IMR-90 (cell line): ENCODE measurements around the gene RPE. TPM values are rescaled to one million over a fixed set of nuclear protein-coding genes. Genes with fewer than 3 reads are reported as not detected.

Source experiments
- ATAC-seq: fragments of 200-7000 bp; cut with Tn5 transposase; 2 replicates; pipeline ENCODE4 v1.9.1; 2020; ENCODE audit warnings: low read depth, mild to moderate bottlenecking, moderate library complexity
- BruUV-seq: library from RNA; stranded (reverse); fragments of 400-500 nt; replicated peaks from 2 replicates; lab custom pipeline; 2021; lab: Mats Ljungman, UMichigan
- CTCF ChIA-PET: fragments of 300-600 bp; formaldehyde crosslinking; extraction: SDS; loops from one replicate; lab custom pipeline; 2021; ENCODE audit warnings: antibody characterized with exemption; lab: Yijun Ruan, JAX
- POLR2A ChIA-PET: fragments of 300-600 bp; sonication (Branson Sonifier 250); formaldehyde crosslinking; loops from one replicate; lab custom pipeline; 2022; ENCODE audit warnings: antibody characterized with exemption; ENCODE audit not compliant: unreplicated experiment; lab: Charles Lee
- DNase-seq: peaks from one replicate; pipeline ENCODE4 v3.0.0; 2013
- H2AFZ ChIP-seq: replicated peaks from 2 replicates; pipeline ENCODE3; 2013; ENCODE audit warnings: low read length, mild to moderate bottlenecking; ENCODE audit not compliant: poor library complexity
- H2AK5ac ChIP-seq: 2 replicates; pipeline ENCODE4 v1.6.1; 2013; ENCODE audit warnings: low read depth, low read length, inconsistent platforms
- H2AK9ac ChIP-seq: replicated peaks from 2 replicates; pipeline ENCODE3; 2013; ENCODE audit warnings: mild to moderate bottlenecking, low read depth, low read length, moderate library complexity; ENCODE audit not compliant: poor library complexity
- H2BK120ac ChIP-seq: 2 replicates; pipeline ENCODE4 v1.6.1; 2013; ENCODE audit warnings: low read depth, low read length, inconsistent platforms
- H2BK15ac ChIP-seq: 3 replicates; pipeline ENCODE4 v1.6.1; 2013; ENCODE audit warnings: low read depth, low read length, inconsistent platforms
- H2BK20ac ChIP-seq: 2 replicates; pipeline ENCODE4 v1.6.1; 2013; ENCODE audit warnings: low read depth, mild to moderate bottlenecking, inconsistent platforms, low read length, moderate library complexity
- H2BK5ac ChIP-seq: 2 replicates; pipeline ENCODE4 v1.6.1; 2013; ENCODE audit warnings: mild to moderate bottlenecking, low read depth, low read length, inconsistent platforms; ENCODE audit not compliant: poor library complexity, severe bottlenecking
- H3K14ac ChIP-seq: replicated peaks from 2 replicates; pipeline ENCODE4 v1.6.1; 2013; ENCODE audit warnings: low read depth, low read length, inconsistent platforms
- H3K18ac ChIP-seq: 2 replicates; pipeline ENCODE4 v1.6.1; 2013; ENCODE audit warnings: low read depth, low read length, control low read depth
- H3K23ac ChIP-seq: 2 replicates; pipeline ENCODE4 v1.6.1; 2013; ENCODE audit warnings: low read depth, low read length, inconsistent platforms
- H3K27ac ChIP-seq: 2 replicates; pipeline ENCODE4 v1.5.1; 2013; ENCODE audit warnings: mild to moderate bottlenecking, control low read depth, low read length; ENCODE audit not compliant: insufficient read depth
- H3K27me3 ChIP-seq: 2 replicates; pipeline ENCODE4 v1.6.1; 2013; ENCODE audit warnings: low read length; ENCODE audit not compliant: control insufficient read depth, insufficient read depth
- H3K36me3 ChIP-seq: 2 replicates; pipeline ENCODE4 v1.6.1; 2013; ENCODE audit warnings: low read length, mixed read lengths; ENCODE audit not compliant: control insufficient read depth, insufficient read depth
- H3K4ac ChIP-seq: 2 replicates; pipeline ENCODE4 v1.6.1; 2013; ENCODE audit warnings: low read depth, low read length, inconsistent platforms
- H3K4me1 ChIP-seq: 2 replicates; pipeline ENCODE4 v1.6.1; 2013; ENCODE audit warnings: low read length, mixed read lengths; ENCODE audit not compliant: control insufficient read depth, insufficient read depth
- H3K4me2 ChIP-seq: 2 replicates; pipeline ENCODE4 v1.6.1; 2013; ENCODE audit warnings: low read depth, mild to moderate bottlenecking, control low read depth, low read length, moderate library complexity
- H3K4me3 ChIP-seq: 2 replicates; pipeline ENCODE4 v1.5.1; 2013; ENCODE audit warnings: low read depth, mild to moderate bottlenecking, control low read depth, low read length, moderate library complexity; ENCODE audit not compliant: insufficient read depth
- H3K56ac ChIP-seq: 2 replicates; pipeline ENCODE4 v1.6.1; 2013; ENCODE audit warnings: low read length, inconsistent platforms; ENCODE audit not compliant: insufficient read depth; ENCODE audit errors: extremely low read depth
- H3K79me1 ChIP-seq, 2 experiments: 2 replicates each; pipeline ENCODE4 v1.6.1; 2013; ENCODE audit warnings: low read length in 2 of 2, inconsistent platforms in 1 of 2, low read depth in 1 of 2
- H3K9ac ChIP-seq: 2 replicates; pipeline ENCODE4 v1.6.1; 2013; ENCODE audit warnings: low read depth, low read length, control low read depth
- H3K9me1 ChIP-seq: 2 replicates; pipeline ENCODE4 v1.6.1; 2013; ENCODE audit warnings: low read length, inconsistent platforms; ENCODE audit not compliant: insufficient read depth
- H3K9me3 ChIP-seq: 2 replicates; pipeline ENCODE4 v1.6.1; 2013; ENCODE audit warnings: low read length; ENCODE audit not compliant: control insufficient read depth, insufficient read depth
- H4K20me1 ChIP-seq: 2 replicates; pipeline ENCODE4 v1.6.1; 2013; ENCODE audit warnings: low read length, inconsistent platforms; ENCODE audit not compliant: insufficient read depth
- H4K5ac ChIP-seq: 2 replicates; pipeline ENCODE4 v1.6.1; 2013; ENCODE audit warnings: mild to moderate bottlenecking, low read depth, low read length, control low read depth
- H4K8ac ChIP-seq, 2 experiments: 2 replicates each; pipeline ENCODE4 v1.6.1; 2013; ENCODE audit warnings: low read depth in 2 of 2, low read length in 2 of 2, control low read depth in 1 of 2, inconsistent platforms in 1 of 2
- H4K91ac ChIP-seq: 2 replicates; pipeline ENCODE4 v1.6.1; 2013; ENCODE audit warnings: low read depth, low read length, inconsistent platforms; ENCODE audit not compliant: insufficient read depth
- FOS ChIP-seq: fragments of 150-350 bp; IDR thresholded peaks from 2 replicates; pipeline ENCODE4 v1.6.1; 2016; ENCODE audit warnings: low read depth, low read length
- RFX5 ChIP-seq: IDR thresholded peaks from 2 replicates; pipeline ENCODE4 v1.8.0; 2012; ENCODE audit warnings: low read depth, mild to moderate bottlenecking, low read length, moderate library complexity
- SMC3 ChIP-seq: fragments of 150-350 bp; IDR thresholded peaks from 2 replicates; pipeline ENCODE4 v1.6.1; 2016; ENCODE audit warnings: low read depth, mild to moderate bottlenecking, antibody characterized with exemption, low read length, moderate library complexity
- WGBS, 2 experiments: methylation state at CpG; one replicate each; pipeline versions ENCODE4 v1.1.5 to v1.1.7; 2013; ENCODE audit warnings: missing lambda C conversion rate in 2 of 2; ENCODE audit not compliant: insufficient read length in 1 of 2; ENCODE audit errors: extremely low coverage in 2 of 2; 5-methylcytosine and 5-hydroxymethylcytosine counted together
- dilution Hi-C: fragments of 300-500 bp; cut with HindIII; formaldehyde crosslinking; loops from one replicate; pipeline ENCODE4 v1.14.3; 2018; ENCODE audit warnings: low sequenced_read_pairs; ENCODE audit not compliant: unreplicated experiment
- in situ Hi-C: fragments of 300-500 bp; cut with MboI; formaldehyde crosslinking; loops from 3 replicates; pipeline ENCODE4 v1.14.3; 2019; ENCODE audit warnings: low sequenced_read_pairs, inconsistent platforms, mixed read lengths
- intact Hi-C: fragments of 100-400 bp; cut with micrococcal nuclease; formaldehyde crosslinking; loops from 2 replicates; pipeline ENCODE4 v1.10.0; 2022
- polyA plus RNA-seq, 3 experiments: library from polyadenylated mRNA; depleted of rRNA; stranded (reverse); fragments of >200 nt; gene quantifications; 2 replicates each; pipeline ENCODE4 v1.2.3, GENCODE V29; 2012; ENCODE audit warnings: low replicate concordance in 1 of 3
- total RNA-seq: library from RNA; depleted of rRNA; stranded (reverse); fragments of >200 nt; gene quantifications from 2 replicates; pipeline ENCODE4 v1.2.3, GENCODE V29; 2012

RPE gene
- total and polyA plus RNA-seq, 2 of the 4 experiments (the other 2 are of a cell fraction): 66.7 to 339 TPM

DNA sequence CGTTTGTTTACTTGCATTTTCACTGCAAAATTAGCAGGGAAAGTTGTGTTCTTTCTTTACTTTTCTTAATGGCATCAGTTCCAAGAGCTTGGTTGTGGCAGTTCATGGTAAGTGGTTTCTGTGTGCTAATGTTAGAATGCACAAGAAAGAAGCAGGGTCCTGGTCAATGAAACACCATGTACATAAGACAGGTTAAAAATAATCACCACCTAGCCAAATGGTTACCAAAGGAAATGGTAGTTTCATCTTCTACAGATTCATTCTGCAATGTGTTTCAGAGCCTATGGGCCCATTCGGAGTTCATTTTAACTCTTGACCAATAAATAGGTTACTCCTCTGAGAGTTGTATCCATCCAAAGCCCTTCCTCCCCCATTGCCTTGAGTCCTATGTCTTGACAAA, 18.1 kb upstream of the RPE start:
- no TSS peak for BruUV-seq
- no peak overlapping the region for H4K8ac ChIP-seq
- ChIA-PET POLR2A (no interaction called here), CTCF (no interaction called here)
- H3K4me1 ChIP-seq: no peaks in the 10 kb centered on the region
- H3K9me3 ChIP-seq: no peaks in the 10 kb centered on the region
- no peak for DNase-seq
- H3K23ac ChIP-seq: no peak overlapping the region
- H3K4ac ChIP-seq: no peak overlapping the region
- H3K14ac ChIP-seq: no peak overlapping the region
- H3K9ac ChIP-seq: no peak overlapping the region
- no peak overlapping the region for H2BK20ac ChIP-seq
- H3K4me3 ChIP-seq: no peak overlapping the region
- dilution Hi-C loops (no loop called here), in situ Hi-C loops (no loop called here), intact Hi-C loops (no loop called here)
- no peak overlapping the region for H3K56ac ChIP-seq
- H3K18ac ChIP-seq: no peak overlapping the region
- no peak overlapping the region for H4K5ac ChIP-seq
- H3K36me3 ChIP-seq: no peaks in the 10 kb centered on the region
- H2AK9ac ChIP-seq: no peak overlapping the region
- no peak for ATAC-seq
- no peak overlapping the region for H3K4me2 ChIP-seq
- no peak overlapping the region for H2AK5ac ChIP-seq
- no peaks in the 10 kb centered on the region for H3K9me1 ChIP-seq
- no CpG with 5 or more reads among the region's 2 CpGs for WGBS, 2 experiments
- H4K91ac ChIP-seq: no peak overlapping the region
- no peak overlapping the region for H3K27ac ChIP-seq
- no peaks in the 10 kb centered on the region; the same call in none of the 2 replicates for H3K27me3 ChIP-seq
- H2BK15ac ChIP-seq: no peak overlapping the region
- no peaks in the 10 kb centered on the region for H3K79me1 ChIP-seq
- no peak overlapping the region for H2BK5ac ChIP-seq
- H4K20me1 ChIP-seq: no peaks in the 10 kb centered on the region
- TF ChIP-seq SMC3: no peak
- TF ChIP-seq FOS: no peak
- TF ChIP-seq RFX5: no peak
- no peak overlapping the region for H2BK120ac ChIP-seq
- H2AFZ ChIP-seq: no peak overlapping the region
